Measurements from ENCODE around the gene HSPA1L.

The HSPA1L gene

DNA sequence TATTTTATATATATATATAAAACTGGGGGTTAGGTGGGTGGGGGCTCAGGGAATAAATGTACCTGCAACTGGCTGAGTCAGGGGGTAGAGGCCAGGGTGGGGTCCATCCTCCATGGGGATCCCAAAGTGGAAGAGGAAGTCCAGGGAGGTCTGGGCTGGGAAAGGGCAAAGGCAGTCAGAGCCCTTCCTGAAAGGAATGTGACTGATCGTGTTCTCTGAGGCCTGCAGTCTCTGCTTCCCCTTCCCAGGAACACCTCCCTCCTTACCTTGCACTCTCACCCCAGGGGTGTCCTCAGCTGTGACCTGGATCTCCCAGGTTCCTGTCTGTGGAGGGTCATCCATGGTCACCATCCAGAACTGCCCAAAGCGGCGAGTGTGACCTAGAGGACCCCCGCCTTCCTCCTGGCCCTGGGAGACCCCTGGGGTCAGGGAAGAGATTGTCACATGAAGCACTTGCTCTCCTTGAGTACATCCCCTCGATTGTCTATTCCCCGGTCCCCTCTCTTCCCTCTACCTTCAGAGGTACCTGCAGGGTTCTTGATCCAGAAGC is 47.9 kb downstream of the HSPA1L start:
- DNase-seq (ENCODE audit: low read depth in 3 of 3, low spot score in 1 of 3) = no peak

DNA sequence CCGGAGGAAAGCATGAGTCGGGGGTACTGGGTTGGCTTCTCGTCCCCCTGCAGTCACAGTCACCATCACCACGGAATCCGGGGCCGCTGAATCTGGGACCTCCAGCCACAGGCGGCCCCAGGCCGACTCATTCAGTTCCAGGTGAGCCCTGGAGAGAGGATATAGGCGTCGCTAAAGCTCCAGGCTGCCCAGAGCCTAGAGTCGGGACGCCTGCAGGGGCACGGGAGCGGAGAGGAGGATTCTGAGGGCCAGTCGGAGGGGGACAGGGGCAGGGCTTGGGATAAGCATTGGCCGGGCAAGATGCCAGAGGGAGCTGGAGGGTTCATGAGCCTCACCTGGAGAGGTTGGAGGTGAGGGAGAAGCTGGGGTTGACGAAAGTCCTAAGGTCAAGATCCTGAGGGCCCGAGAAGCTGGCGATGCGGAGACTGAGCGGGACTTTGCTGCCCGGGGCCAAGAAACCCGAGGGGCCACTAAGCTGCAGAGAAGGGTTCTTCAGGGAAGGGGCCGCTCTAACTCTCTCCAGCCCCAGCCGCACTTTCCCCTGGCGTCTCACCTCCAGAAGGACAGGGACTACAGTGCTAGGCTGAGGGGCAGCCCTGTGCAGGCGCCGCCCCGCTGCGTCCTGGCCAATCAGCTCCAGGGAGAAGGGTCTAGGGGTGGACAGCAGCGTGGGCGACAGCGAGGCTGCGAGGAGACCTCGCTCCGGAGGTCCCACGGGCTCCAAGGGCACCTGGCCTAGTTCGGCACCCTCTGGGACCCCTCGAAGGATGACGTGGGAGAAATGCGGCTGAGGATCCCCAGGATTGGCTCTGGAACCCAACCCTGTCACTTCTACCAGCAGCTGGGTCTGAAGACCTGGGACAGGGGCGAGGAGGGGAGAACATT is 48.9 kb downstream of the HSPA1L start:
- DNase-seq (ENCODE audit: low read depth in 3 of 3, low spot score in 1 of 3) = no peak

DNA sequence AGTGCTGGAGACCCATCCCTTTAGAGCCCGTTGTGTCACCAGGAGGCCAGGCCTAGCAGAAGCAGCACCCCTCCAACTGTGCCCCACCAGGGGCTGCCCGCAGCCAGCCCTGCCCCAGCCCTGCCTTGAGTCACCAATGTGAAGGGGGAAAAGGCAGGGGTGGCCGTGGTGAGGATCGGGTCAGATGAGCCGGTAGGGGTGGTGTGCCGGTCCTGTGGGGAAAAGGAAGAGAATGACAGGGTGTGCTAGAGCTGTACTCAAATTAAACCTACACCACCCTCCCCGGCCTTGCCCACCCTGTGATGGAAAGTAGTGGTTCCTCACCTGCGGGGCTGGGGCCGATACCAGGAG is 49.5 kb downstream of the HSPA1L start:
- DNase-seq (ENCODE audit: low read depth in 3 of 3, low spot score in 1 of 3) = no peak

DNA sequence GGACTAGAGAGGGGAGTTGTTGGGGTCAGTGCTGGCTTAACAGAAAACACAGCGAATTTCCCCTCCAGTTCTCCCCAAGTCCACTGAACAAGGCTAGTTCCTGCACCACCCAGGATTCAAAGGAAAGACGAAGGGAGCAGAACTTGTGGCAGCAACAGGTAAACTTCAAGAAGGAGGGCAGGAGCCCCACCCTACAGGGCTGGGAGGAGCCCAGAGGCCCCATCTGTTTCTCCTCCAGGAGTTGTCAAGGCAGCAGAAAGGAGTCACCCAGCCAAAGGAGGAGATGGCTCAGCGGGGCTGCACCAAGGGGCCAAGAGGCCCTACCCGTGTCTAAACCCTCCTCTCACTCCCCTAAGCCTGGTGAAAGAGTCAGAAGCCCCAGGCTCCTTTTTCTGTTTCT is 50.9 kb downstream of the HSPA1L start:
- no peak for DNase-seq (ENCODE audit: low read depth in 3 of 3, low spot score in 1 of 3)

DNA sequence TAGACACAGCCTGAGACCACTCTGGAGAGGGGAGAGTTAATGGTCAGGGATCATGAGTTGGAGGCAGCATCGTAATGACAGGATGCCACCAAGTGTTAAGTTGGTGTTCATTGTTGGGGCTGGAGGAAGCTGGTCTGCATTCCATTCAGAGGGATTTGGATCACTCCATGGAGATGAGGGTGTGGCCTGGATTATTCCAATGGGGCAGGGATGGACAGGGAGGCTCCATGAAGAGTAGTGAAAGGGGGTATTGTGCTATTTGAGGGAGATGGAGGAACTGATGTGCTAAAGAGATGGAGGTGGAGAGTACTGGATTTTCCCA is 51.5 kb downstream of the HSPA1L start:
- no peak for DNase-seq (ENCODE audit: low read depth in 3 of 3, low spot score in 1 of 3)

DNA sequence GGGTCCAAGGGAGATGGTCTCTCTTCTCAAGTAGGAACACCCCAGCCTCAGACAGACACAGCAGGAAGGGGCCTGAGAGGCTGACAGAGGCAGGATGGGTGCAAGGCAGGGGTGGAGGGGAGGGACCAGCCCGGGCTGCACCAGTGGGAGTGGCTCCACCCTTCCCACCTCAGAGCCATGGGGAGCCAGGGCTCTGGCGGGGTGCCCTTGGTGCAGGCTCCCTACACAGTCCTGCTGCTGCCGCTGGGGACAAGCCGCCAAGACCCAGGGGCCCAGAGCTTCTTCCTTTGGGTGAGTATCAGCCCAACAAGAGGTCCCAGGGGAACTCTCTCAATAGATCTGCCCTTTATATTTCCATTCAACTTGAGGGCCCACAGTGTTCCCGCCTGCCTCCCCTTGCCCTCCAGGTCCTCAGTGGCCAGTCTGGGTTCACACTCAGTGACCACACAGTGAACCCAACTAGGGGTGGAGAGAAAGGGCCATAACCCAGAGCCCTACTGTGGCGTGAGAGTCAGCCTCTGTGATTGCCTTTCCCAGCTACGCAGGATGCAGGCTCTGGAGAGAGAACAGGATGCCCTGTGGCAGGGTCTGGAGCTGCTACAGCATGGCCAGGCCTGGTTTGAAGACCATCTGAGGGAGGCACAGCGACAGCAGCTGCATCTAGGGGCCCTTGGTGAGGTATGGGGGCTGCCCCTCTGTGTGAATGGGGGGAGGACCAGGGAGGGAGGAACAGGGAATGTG is 52.0 kb downstream of the HSPA1L start:
- DNase-seq (ENCODE audit: low read depth in 3 of 3, low spot score in 1 of 3) = no peak

DNA sequence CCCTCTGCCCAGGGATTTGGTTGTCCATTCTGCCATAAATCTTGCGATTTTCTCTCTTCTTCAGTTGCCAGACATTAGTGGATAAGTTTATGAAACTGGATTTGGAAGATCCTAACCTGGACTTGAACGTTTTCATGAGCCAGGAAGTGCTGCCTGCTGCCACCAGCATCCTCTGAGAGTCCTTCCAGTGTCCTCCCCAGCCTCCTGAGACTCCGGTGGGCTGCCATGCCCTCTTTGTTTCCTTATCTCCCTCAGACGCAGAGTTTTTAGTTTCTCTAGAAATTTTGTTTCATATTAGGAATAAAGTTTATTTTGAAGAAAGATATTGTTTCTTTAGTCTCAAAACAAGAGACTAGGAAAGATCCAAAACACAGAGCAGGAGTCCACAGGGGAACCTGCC is 52.7 kb downstream of the HSPA1L start, which contains the start of gene SAPCD1:
Gene SAPCD1 (plus strand): TSS at position 301 of the 400 bp plus-strand sequence. CDS start 399 bp downstream, outside the sequence.
- DNase-seq (ENCODE audit: low read depth in 3 of 3, low spot score in 1 of 3) = no peak

DNA sequence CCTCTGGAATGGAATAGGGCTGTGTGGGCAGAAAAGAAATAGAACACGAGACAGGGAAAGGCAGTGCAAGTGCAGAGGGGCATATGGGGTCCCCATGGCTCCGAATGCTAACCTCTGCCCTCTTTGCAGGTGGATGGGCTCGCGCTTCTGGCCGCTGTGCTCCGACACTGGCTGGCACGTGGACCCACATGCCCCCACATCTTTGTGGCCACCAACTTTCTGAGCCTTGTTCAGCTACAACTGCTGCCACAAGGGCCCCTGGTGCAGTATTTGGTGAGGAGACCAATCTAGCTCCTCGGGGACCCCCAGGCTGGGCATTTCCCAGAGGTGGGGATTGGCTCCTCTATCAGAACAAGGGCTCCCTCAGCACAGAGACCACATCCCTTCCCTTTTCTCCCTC is 53.7 kb downstream of the HSPA1L start:
- DNase-seq (ENCODE audit: low read depth in 3 of 3, low spot score in 1 of 3) = no peak

DNA sequence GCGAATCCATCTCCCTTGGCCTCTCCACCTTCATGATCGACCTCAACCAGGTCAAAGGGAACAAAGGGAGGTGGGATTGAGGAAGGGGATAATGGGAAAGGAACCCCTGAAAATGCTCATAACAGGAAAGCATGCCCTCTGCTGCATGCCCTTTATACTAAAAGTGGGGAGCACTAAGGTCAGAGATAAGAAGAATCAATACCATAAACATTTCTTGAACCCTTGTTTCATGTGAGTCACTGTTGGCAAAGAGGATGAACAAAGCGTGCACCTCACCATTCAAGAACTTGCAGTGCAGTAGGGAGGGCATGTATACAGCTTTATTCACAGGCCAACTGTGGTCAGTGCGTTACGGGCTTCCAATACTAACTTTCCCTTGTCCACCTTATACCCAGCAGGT is 54.3 kb downstream of the HSPA1L start:
- no peak for DNase-seq (ENCODE audit: low read depth in 3 of 3, low spot score in 1 of 3)
